Liver (tissue), 9 donors: Measurements from ENCODE around the gene TECRL. TPM values are rescaled to one million over a fixed set of nuclear protein-coding genes. Genes with fewer than 3 reads are reported as not detected.

Source experiments
- DNase-seq: peaks from one replicate; pipeline ENCODE4 v3.0.0-alpha.2; 2017; ENCODE audit warnings: low spot score
- H3K27ac ChIP-seq, 2 donors: one replicate each; pipeline ENCODE4 v1.7.0; 2013; ENCODE audit warnings: inconsistent platforms in 2 of 2, low read length in 2 of 2, control low read depth in 1 of 2, low read depth in 1 of 2, mild to moderate bottlenecking in 1 of 2
- H3K27me3 ChIP-seq, 4 donors: one replicate each; pipeline versions ENCODE4 v1.6.1 to v1.7.0; 2013; ENCODE audit warnings: low read length in 3 of 4, inconsistent platforms in 1 of 4, mild to moderate bottlenecking in 1 of 4, moderate library complexity in 1 of 4; ENCODE audit not compliant: control insufficient read depth in 4 of 4, insufficient read depth in 4 of 4
- H3K36me3 ChIP-seq, 4 donors: one replicate each; pipeline versions ENCODE4 v1.6.1 to v1.7.0; 2013; ENCODE audit warnings: low read length in 3 of 4, mild to moderate bottlenecking in 3 of 4, low read depth in 1 of 4, moderate library complexity in 1 of 4; ENCODE audit not compliant: control insufficient read depth in 4 of 4, insufficient read depth in 3 of 4
- H3K4me1 ChIP-seq, 4 donors: one replicate each; pipeline versions ENCODE4 v1.6.1 to v1.7.0; 2013; ENCODE audit warnings: low read length in 3 of 4, mild to moderate bottlenecking in 3 of 4, moderate library complexity in 1 of 4; ENCODE audit not compliant: control insufficient read depth in 4 of 4, insufficient read depth in 4 of 4
- H3K4me3 ChIP-seq, 3 donors: one replicate each; pipeline versions ENCODE4 v1.6.1 to v1.7.0; 2013; ENCODE audit warnings: low read length in 3 of 3, control low read depth in 1 of 3, low read depth in 1 of 3, mild to moderate bottlenecking in 1 of 3
- H3K9ac ChIP-seq, 2 donors: one replicate each; pipeline ENCODE4 v1.7.0; 2013; ENCODE audit warnings: low read length in 2 of 2, mild to moderate bottlenecking in 2 of 2, moderate library complexity in 2 of 2, control low read depth in 1 of 2, low read depth in 1 of 2
- H3K9me3 ChIP-seq, 4 donors: one replicate each; pipeline versions ENCODE4 v1.6.1 to v1.7.0; 2013; ENCODE audit warnings: low read length in 3 of 4; ENCODE audit not compliant: control insufficient read depth in 4 of 4
- ATF3 ChIP-seq: IDR thresholded peaks from 2 replicates; pipeline ENCODE4 v1.6.1; 2016; ENCODE audit warnings: antibody characterized with exemption
- CTCF ChIP-seq: fragments of 150-350 bp; IDR thresholded peaks from 2 replicates; pipeline ENCODE4 v1.5.1; 2017; ENCODE audit warnings: improper control_type of control experiment, low read depth, low read length; ENCODE audit not compliant: missing input control
- EGR1 ChIP-seq, 2 donors: IDR thresholded peaks; 2 replicates each; pipeline ENCODE4 v1.6.1; 2016 to 2018; ENCODE audit warnings: antibody characterized with exemption in 2 of 2, low read depth in 2 of 2
- FOXA1 ChIP-seq: IDR thresholded peaks from 2 replicates; pipeline ENCODE4 v1.6.1; 2016; ENCODE audit warnings: antibody characterized with exemption
- GABPA ChIP-seq, 2 donors: IDR thresholded peaks in 1 of 2; conservative IDR thresholded peaks in 1 of 2; 2 replicates each; pipeline ENCODE4 v1.6.1; 2016; ENCODE audit warnings: antibody characterized with exemption in 2 of 2, mild to moderate bottlenecking in 1 of 2, moderate library complexity in 1 of 2
- HNF4A ChIP-seq, 2 donors: conservative IDR thresholded peaks; 2 replicates each; pipeline ENCODE4 v1.6.1; 2016; ENCODE audit warnings: antibody characterized with exemption in 2 of 2, mild to moderate bottlenecking in 2 of 2
- HNF4G ChIP-seq: IDR thresholded peaks from 2 replicates; pipeline ENCODE4 v1.6.1; 2016; ENCODE audit warnings: antibody characterized with exemption
- JUND ChIP-seq, 2 donors: IDR thresholded peaks; 2 replicates each; pipeline ENCODE4 v1.6.1; 2016; ENCODE audit warnings: antibody characterized with exemption in 2 of 2
- MAX ChIP-seq: IDR thresholded peaks from 2 replicates; pipeline ENCODE4 v1.6.1; 2016; ENCODE audit warnings: antibody characterized with exemption
- NR2F2 ChIP-seq: IDR thresholded peaks from 2 replicates; pipeline ENCODE4 v1.6.1; 2016; ENCODE audit warnings: antibody characterized with exemption
- RAD21 ChIP-seq, 2 donors: IDR thresholded peaks; 2 replicates each; pipeline ENCODE4 v1.6.1; 2016; ENCODE audit warnings: antibody characterized with exemption in 2 of 2, mild to moderate bottlenecking in 2 of 2
- RXRA ChIP-seq, 2 donors: IDR thresholded peaks; 2 replicates each; pipeline ENCODE4 v1.6.1; 2017 to 2018; ENCODE audit warnings: antibody characterized with exemption in 2 of 2, mild to moderate bottlenecking in 1 of 2
- SP1 ChIP-seq: IDR thresholded peaks from 2 replicates; pipeline ENCODE4 v1.6.1; 2018; ENCODE audit warnings: antibody characterized with exemption, mild to moderate bottlenecking
- TAF1 ChIP-seq: conservative IDR thresholded peaks from 2 replicates; pipeline ENCODE4 v1.6.1; 2016; ENCODE audit warnings: antibody characterized with exemption, mild to moderate bottlenecking
- YY1 ChIP-seq: IDR thresholded peaks from 2 replicates; pipeline ENCODE4 v1.6.1; 2016; ENCODE audit warnings: antibody characterized with exemption, mild to moderate bottlenecking
- ZBTB33 ChIP-seq: IDR thresholded peaks from 2 replicates; pipeline ENCODE4 v1.6.1; 2016; ENCODE audit warnings: antibody characterized with exemption
- WGBS: extraction: QIAGEN DNeasy Blood & Tissue Kit; methylation state at CpG from one replicate; pipeline ENCODE4 v1.1.7; 2013; 5-methylcytosine and 5-hydroxymethylcytosine counted together
- polyA plus RNA-seq, 2 donors: library from polyadenylated mRNA; stranded (reverse) in 1 of 2; unstranded in 1 of 2; fragments of 200-250 nt in 1 of 2; fragments of >200 nt in 1 of 2; fragmentation: Nextera tagmentation in 1 of 2; extraction: Ambion mirVana in 1 of 2; gene quantifications; one replicate each; pipeline versions ENCODE4 v1.2.1 to v1.2.3, GENCODE V29; 2013 to 2015
- total RNA-seq, 2 donors: library from RNA; depleted of rRNA; stranded (reverse); fragments of >200 nt; gene quantifications; one replicate each; pipeline ENCODE4 v1.2.3, GENCODE V29; 2014
- donor health status: healthy.
- donor health status: healthy.
- donor health status: healthy.
- donor health status: healthy.
- donor health status: healthy.

TECRL gene
- total and polyA plus RNA-seq, 4 donors, result not detected

- no peak for TF ChIP-seq ATF3
- TF ChIP-seq HNF4A (conservative IDR thresholded peaks at IDR 0.05), result no peak
- no peak for TF ChIP-seq RXRA (IDR thresholded peaks at IDR 0.05)
- no peak for TF ChIP-seq JUND (IDR thresholded peaks at IDR 0.05)
- no peak for TF ChIP-seq GABPA (IDR thresholded peaks at IDR 0.05 in 1 of 2, conservative IDR thresholded peaks at IDR 0.05 in 1 of 2)
- no peak for TF ChIP-seq TAF1
- no peak for TF ChIP-seq SP1
- no peak for TF ChIP-seq ZBTB33
- no peak for TF ChIP-seq NR2F2
- no peak for TF ChIP-seq MAX
- no peaks in the 10 kb centered on the region for H3K27me3 ChIP-seq
- no peak for DNase-seq
- no peak overlapping the region for H3K4me3 ChIP-seq
- no peaks in the 10 kb centered on the region for H3K4me1 ChIP-seq
- no peak overlapping the region for H3K9ac ChIP-seq
- H3K9me3 ChIP-seq, result no peaks in the 10 kb centered on the region
- H3K36me3 ChIP-seq, result no peaks in the 10 kb centered on the region
- H3K27ac ChIP-seq, result no peak overlapping the region
- 51% methylated on average over 1 of the region's 1 CpG for WGBS
Measured at GRCh38 chr4:64368741-64369140, 40.5 kb downstream of the TECRL start.

- peaks cover 0 to 3% (median 0%) of the 10 kb centered on the region in 4 donors for H3K9me3 ChIP-seq
- H3K9ac ChIP-seq, result no peak overlapping the region
- no peak overlapping the region for H3K27ac ChIP-seq
- TF ChIP-seq RXRA (IDR thresholded peaks at IDR 0.05), result no peak
- TF ChIP-seq CTCF, result no peak
- TF ChIP-seq ATF3, result no peak
- no peak for TF ChIP-seq NR2F2
- no peak for TF ChIP-seq MAX
- DNase-seq, result no peak
- no peaks in the 10 kb centered on the region for H3K36me3 ChIP-seq
- no peaks in the 10 kb centered on the region for H3K4me1 ChIP-seq
- H3K27me3 ChIP-seq, result no peaks in the 10 kb centered on the region
- no peak overlapping the region for H3K4me3 ChIP-seq
Measured at GRCh38 chr4:64361399-64361740, 47.9 kb downstream of the TECRL start.

- no peak for DNase-seq
- Histone ChIP-seq H3K27ac (no peak overlapping the region), H3K4me3 (no peak overlapping the region), H3K9me3 (peaks cover 0 to 3% (median 0%) of the 10 kb centered on the region in 4 donors), H3K4me1 (no peaks in the 10 kb centered on the region), H3K9ac (no peak overlapping the region), H3K27me3 (no peaks in the 10 kb centered on the region), H3K36me3 (no peaks in the 10 kb centered on the region)
- WGBS, result 84% methylated on average over 8 of the region's 8 CpGs
- TF ChIP-seq JUND (IDR thresholded peaks at IDR 0.05) (no peak), RAD21 (IDR thresholded peaks at IDR 0.05) (no peak), ZBTB33 (no peak), RXRA (IDR thresholded peaks at IDR 0.05) (no peak), MAX (no peak), EGR1 (IDR thresholded peaks at IDR 0.05; ENCODE audit: low read depth in 2 of 2) (no peak), HNF4G (no peak), ATF3 (no peak), TAF1 (no peak), FOXA1 (no peak), HNF4A (conservative IDR thresholded peaks at IDR 0.05) (no peak), YY1 (no peak), GABPA (IDR thresholded peaks at IDR 0.05 in 1 of 2, conservative IDR thresholded peaks at IDR 0.05 in 1 of 2) (no peak)
Measured at GRCh38 chr4:64360664-64361398, 48.4 kb downstream of the TECRL start.
